ENCODE measurements around the gene SLC26A6. TPM values are rescaled to one million over a fixed set of nuclear protein-coding genes. Genes with fewer than 3 reads are reported as not detected.
A peak's percentile ranks its signal among the peaks of the same experiment; 100 is the strongest.

SLC26A6 gene
- total RNA-seq, 1 donor from 2014 or later, result 45.5 TPM

GRCh38 chr3:48599077-48599501 is 36.2 kb downstream of the SLC26A6 start:
- DNase-seq (ENCODE audit: low read depth), result no peak

DNA sequence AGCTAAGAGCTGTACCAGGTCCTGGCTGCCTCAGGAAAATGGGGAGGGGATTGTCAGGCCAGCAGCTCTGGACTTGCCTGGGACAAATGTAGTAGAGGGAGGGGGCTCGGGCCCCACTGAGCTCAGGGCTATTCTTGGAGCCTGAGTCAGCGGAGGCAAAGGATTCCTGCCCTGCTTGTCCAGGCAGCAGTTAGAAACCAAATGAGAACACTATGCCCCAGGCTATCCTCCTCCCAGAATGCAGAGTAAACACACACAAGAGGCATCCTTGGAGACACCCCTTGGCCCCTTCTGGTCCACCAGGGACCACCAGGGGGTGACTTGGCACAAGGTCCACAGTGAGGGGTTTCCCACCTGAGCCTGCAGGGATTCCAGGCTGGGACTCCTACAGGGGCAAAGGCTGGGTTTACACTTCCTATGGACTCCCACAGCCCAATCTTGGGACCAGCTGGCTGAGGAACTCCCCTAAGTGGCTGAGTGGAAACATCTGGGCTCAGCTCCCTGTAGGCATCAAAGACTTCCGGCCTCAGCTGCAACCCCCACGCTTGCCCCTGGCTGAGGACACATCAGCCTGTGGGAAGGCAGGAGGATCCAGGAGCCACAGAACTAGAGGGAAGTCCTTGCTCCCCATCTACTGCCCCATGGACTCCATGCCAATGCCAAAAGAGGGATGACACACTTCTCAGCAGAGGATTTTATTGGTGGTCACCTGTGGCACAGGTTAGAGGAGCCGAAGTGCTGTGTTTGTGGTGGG is 36.8 kb downstream of the SLC26A6 start:
- peak; percentile 82 for DNase-seq (ENCODE audit: low read depth)

DNA sequence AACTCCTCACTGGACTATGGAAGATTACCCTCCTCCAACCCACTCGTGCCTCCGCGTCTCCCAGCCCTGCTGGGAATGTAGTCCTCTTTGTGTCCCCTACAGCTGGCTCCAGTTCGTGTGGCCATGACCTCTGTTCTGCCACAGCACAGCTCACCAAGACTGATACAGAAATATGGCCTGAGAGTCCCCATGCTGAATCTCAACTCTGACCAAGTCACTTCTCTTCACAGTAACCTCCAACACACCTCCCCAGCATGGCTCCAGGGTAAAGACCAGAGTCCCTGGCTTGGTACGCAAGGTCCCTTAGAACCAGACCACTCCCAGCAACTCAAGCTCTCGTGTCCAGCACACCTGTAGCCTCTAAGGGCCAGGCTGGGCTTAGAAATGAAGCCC is 37.9 kb downstream of the SLC26A6 start:
- no peak for DNase-seq (ENCODE audit: low read depth)

DNA sequence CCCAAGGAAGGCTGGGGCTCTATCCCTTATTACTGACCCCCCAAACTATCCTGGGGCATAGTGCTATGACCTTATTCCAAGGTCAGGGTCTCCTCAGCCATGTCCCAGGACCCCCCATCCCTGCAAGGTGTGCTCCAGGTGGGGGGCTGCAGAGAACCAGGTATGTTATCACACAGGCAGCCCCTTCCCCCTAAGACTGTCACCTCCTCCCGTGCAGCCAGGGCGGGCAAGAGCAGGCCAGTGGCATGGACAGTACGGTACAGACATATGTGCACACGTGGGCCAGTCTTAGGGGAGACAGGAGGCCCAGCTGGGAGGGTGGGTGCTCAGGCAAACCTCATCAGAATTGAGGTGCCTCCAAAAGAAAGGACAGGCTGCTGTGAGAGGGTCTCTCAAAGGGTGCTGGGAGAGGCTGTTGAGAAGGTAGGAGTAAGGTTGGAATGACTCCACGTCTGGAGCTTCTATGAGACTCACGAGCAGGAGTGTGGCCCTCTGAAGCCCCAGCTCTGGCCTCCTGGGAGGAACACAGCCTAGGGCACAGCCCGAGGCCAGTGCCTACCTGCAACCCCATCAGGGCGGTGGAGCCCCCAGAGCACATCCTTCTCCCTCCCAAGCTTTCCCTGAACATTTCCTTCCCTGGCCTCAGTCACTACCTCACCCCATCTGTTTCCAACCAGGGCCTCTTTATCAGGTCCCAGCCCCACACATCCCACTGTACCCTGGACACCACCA is 38.4 kb downstream of the SLC26A6 start:
- no peak for DNase-seq (ENCODE audit: low read depth)

DNA sequence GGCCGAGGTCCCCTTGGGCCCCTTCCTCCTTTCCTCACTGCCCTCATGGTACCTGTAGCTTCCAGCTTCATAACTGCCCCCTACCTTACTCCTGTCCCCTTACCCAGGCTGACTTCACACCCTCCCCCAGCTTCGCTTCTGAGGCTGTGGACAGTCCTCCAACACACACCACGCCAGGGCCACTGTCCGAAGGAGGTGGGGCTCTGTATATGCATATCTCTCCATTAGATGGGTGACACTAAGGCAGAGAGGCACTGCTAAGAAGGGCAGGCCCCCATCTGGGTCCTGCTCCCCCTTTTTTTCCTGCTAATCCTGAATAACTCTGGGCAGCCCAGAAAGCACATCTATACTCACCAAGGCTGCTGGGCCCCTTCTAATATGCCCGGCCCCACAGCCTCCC is 39.1 kb downstream of the SLC26A6 start:
- DNase-seq (ENCODE audit: low read depth), result no peak

- peak; percentile 81 for DNase-seq (ENCODE audit: low read depth)
These were observed 39.6 kb downstream of the SLC26A6 start for GRCh38 chr3:48595526-48596121.

GRCh38 chr3:48595075-48595525 is 40.2 kb downstream of the SLC26A6 start, which contains the start of gene COL7A1:
Gene COL7A1 (minus strand): TSS chr3:48595329. CDS start chr3:48595159, 170 bp downstream.
- no peak for DNase-seq (ENCODE audit: low read depth)

DNA sequence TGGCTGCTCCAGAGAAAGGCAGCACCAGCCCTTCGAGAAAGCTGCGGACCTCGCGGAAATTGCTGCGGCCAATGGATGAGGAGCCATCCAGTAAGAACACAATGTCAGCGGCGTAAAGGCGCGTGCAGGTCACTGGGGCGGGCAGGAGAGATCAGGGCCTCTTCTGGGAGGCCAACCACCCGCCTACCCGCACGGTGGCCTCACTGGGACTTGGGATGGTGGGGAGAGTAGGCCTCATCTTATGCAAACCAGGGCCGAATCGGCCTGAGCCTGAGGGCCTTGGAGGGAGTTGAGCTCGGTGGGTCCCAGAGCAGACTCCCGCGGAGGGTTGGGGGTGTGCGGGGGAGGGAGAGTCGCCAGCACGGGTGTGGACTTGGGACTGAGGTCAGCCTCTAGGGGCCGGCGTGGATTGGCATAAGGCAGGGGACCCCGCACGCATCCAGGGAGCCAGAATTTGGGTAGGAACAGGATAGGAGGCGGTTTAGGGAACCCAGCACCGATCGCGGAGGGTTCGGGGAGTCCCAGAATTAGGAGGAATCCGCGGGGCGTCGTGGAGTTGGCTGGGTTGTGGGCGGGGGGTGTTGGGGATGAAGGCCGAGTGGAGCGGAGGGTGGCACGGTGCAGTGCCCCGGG is 40.7 kb downstream of the SLC26A6 start:
- DNase-seq (ENCODE audit: low read depth), result no peak

GRCh38 chr3:48593337-48593736 is 41.9 kb downstream of the SLC26A6 start:
- no peak for DNase-seq (ENCODE audit: low read depth)

GRCh38 chr3:48592519-48593087 is 42.7 kb downstream of the SLC26A6 start:
- DNase-seq (ENCODE audit: low read depth), result no peak

DNA sequence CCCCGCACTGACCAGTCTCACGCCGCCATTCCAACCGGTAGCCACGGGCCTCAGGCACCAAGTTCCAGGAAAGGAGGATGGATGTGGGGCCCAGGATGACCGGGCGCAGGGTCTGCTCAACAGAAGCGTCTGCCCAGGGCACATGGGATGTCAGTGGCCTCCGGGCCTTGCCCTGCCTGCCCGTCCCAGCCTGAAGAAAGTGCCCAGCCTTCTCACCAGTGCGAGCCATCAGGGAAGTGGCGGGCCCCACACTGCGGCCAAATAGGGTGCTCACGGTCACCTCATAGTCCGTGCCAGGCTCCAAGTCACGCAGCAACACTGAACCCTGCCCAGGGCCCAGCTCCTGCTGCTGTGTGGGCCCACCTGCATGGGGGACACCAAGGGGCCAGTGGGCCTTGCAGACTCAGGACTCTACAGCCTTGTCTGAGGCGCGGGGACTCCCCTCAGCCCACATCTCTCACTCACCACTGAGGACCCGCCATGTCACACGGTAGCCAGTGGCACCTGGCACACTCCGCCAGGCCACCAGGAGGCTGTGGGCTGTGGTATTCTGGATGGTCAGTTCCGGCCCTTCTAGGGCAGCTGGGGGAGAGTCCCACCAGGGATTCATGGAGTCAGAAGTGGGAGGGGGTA is 43.3 kb downstream of the SLC26A6 start:
- DNase-seq (ENCODE audit: low read depth), result no peak

DNA sequence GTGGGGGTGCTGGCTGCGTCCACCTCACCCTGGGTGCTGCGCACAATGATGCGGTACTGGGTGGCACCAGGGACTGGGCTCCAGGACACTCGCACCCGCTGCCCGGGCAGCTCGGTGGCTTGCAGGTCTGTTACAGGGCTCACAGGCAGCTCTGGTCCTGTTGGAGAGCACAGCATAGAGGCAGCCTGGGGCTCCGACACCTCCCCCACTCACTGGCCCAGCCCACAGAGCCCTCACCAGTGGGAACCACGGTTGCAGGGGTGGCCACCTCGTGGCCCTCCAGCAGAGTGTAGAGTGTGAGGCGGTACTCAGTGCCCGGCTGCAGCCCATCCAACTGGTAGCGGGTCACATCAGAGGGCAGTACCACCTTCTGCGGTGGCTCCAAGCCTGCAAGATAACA is 43.8 kb downstream of the SLC26A6 start:
- no peak for DNase-seq (ENCODE audit: low read depth)

DNA sequence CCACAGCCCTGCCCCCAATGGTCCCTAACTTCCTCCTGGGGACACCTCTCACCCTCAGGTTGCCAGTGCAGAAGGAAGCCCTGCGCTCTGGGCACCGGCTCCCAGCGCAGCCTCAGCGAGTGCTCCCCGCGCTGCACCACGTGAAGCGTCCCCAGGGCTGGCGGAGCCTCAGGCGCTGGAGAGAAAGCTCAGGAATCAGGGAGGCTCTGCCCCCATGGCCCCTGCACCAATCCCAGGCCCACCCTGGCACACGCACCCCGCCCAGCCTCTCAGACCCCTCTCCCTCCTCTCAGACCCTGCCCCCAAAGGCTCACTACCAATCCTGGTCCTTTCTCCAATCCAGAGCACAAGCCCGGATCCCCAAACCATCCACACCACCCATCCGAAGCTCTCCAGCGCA is 47.0 kb downstream of the SLC26A6 start:
- DNase-seq (ENCODE audit: low read depth), result no peak

DNA sequence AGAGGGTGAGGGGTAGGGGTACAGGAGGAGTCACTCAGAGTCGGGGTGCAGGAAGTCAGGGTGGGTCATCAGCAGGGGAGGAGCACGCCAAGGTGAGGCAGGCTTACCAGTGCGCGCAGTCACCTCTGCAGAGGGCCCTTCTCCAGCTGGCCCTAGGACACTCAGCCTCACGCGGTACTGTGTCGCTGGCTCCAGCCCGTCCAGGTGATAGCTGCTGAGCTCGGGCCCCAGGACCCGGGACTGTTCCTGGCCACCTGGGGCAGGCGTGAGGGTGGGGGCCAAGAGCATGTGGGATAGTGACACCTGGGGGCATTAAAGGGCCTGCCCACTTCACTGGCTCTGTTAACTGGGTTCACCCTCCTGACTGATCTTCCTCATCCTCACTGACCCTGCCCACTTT is 47.6 kb downstream of the SLC26A6 start:
- no peak for DNase-seq (ENCODE audit: low read depth)

- DNase-seq (ENCODE audit: low read depth), result no peak
These were observed 49.9 kb downstream of the SLC26A6 start for GRCh38 chr3:48585411-48585810.

DNA sequence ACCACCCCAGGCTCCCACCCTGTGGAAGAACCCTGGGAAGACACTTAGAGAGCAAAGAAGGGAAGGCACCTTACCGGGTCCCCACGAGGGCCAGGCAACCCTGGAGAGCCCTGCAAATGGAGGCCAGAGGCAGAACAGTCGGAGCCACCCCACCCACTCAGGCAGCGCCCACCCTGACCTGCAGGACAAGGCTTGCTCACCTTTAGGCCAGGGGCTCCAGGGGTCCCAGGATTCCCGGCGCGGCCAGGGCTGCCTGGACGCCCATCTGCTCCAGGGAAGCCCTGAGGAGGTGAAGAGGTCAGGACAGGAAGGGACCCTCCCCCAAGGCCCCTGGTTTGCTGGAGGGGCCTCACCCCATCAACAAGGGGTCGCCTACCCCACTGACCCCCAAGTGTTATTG is 50.4 kb downstream of the SLC26A6 start:
- DNase-seq (ENCODE audit: low read depth), result no peak

DNA sequence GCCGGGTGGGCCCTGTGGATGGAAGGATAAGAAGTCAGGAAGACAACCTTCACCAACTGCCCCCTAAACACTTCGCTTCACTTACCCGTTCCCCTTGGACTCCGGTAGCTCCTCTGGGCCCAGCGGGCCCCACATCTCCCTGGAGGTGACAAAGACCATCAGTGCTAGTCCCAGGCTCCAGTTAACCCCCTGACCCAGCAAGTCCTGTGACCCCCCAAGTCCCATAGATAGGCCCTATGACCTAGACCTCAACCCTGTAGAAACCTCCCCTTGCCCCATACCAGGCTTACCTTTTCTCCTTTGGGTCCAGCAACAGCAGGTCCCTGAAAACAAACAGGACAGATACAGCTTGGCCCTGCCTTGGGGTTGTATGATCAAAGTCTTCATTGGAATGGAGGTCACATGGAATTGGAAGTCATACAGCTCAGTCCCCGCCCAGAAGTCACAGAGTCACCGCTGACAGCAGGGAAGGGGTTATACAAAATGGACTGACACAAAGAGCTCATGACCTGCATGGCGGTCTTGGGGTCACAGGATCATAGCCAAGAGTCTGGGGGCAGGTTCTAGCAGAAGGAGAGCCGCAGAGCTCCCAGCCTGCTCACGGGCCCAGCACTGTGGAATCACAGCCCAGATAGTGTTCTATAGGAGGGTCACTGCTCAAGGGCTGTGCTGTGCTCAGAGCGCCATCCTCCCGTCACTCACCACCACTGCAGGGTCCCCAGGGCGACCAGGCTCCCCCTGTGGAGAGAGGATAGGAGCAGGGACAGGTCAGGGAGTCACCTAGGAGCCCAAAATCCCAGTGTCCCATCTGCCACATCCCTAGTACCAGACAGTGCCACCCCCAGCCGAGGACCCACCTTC is 53.4 kb downstream of the SLC26A6 start:
- DNase-seq (ENCODE audit: low read depth), result no peak

- no peak for DNase-seq (ENCODE audit: low read depth)
These were observed 58.6 kb downstream of the SLC26A6 start for GRCh38 chr3:48576647-48577046.
